HFF-Myc (cell line): Measurements from ENCODE around the gene SUPT6H.

Experiments used
- DNase-seq: peaks from one replicate; pipeline ENCODE4 v3.0.0-alpha.2; 2011; ENCODE audit warnings: low read depth; ENCODE audit errors: extremely low read depth
- H3K4me3 ChIP-seq: replicated peaks from 2 replicates; pipeline ENCODE4 v1.5.1; 2011; ENCODE audit warnings: low read depth, mild to moderate bottlenecking, control low read depth, low read length
- CTCF ChIP-seq: IDR thresholded peaks from 2 replicates; pipeline ENCODE4 v1.5.1; 2012; ENCODE audit warnings: mild to moderate bottlenecking, low read depth, low read length, control low read depth; ENCODE audit errors: missing control alignments

SUPT6H gene

DNA sequence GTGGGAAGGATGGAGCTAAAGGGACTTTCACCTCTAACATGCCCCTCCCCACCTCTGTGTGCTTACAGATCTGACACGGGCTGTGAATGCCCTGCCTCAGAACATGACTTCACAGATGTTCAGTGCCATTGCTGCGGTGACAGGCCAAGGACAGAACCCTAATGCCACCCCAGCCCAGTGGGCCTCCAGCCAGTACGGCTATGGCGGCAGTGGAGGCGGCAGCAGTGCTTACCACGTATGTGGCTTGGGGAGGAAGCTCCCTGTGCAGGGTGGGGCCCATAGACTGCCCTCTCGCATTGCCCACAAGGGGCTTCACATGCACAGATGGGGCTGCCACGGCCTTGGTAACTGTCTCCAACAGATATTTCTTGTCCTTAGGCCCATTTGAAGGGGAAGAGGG is 38.3 kb downstream of the SUPT6H start:
- TF ChIP-seq CTCF: no peak
- H3K4me3 ChIP-seq: no peak overlapping the region
- no peak for DNase-seq

GRCh38 chr17:28700830-28701492 is 39.0 kb downstream of the SUPT6H start:
- no peak for TF ChIP-seq CTCF
- H3K4me3 ChIP-seq: no peak overlapping the region
- DNase-seq: no peak

DNA sequence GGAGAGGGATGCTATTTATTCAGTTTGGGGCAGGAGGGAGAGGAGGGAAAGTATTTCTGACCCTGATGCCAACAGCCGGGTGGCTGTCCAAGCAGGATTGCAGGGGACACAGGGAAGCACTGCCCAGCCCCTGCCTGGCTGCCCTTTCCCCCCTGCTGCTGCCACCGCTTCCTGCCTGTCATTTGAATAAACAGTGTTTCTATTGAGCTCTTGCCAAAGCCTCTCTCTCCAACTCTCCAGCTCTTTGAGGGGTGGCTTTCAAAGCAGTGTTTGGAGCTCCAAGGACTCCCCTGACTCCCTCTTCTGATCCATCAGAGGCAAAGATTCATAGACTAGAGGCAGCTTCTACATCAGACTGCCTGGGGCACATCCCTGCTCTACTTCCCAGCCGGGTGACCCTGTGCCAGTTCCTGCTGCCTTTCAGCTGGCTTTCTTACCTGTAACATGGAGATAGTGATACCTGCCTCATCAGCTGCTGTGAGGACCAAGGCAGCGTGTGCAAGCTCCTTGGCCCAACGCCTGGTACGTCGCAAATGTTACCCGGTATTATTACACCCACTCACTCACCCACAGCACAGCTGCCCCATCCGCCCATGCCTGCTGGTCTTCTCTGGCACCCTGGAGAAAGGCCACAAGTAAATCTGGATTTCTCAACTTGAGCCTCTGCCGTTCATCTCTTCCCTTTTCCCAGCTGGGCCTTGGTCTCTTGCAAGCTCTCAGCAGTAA is 40.2 kb downstream of the SUPT6H start:
- DNase-seq: no peak
- no peak for TF ChIP-seq CTCF
- H3K4me3 ChIP-seq: no peak overlapping the region

- no peak for TF ChIP-seq CTCF
- no peak overlapping the region for H3K4me3 ChIP-seq
- DNase-seq: no peak
These were observed 40.7 kb downstream of the SUPT6H start for GRCh38 chr17:28702752-28703150.

- no peak for TF ChIP-seq CTCF
- DNase-seq: no peak
- no peak overlapping the region for H3K4me3 ChIP-seq
These were observed 41.7 kb downstream of the SUPT6H start for GRCh38 chr17:28703552-28704218.

GRCh38 chr17:28704219-28704858 is 42.3 kb downstream of the SUPT6H start:
- no peak overlapping the region for H3K4me3 ChIP-seq
- no peak for DNase-seq
- TF ChIP-seq CTCF: no peak
